Activated T-cell treated with anti-CD3 and anti-CD28 coated beads for 4 hours (primary cell): ENCODE results near the gene UBE2Q1.
A peak's percentile ranks its signal among the peaks of the same experiment; 100 is the strongest.

Experiments used
- DNase-seq: peaks from one replicate; pipeline ENCODE4 v3.0.0-alpha.2; 2020

The UBE2Q1 gene

DNA sequence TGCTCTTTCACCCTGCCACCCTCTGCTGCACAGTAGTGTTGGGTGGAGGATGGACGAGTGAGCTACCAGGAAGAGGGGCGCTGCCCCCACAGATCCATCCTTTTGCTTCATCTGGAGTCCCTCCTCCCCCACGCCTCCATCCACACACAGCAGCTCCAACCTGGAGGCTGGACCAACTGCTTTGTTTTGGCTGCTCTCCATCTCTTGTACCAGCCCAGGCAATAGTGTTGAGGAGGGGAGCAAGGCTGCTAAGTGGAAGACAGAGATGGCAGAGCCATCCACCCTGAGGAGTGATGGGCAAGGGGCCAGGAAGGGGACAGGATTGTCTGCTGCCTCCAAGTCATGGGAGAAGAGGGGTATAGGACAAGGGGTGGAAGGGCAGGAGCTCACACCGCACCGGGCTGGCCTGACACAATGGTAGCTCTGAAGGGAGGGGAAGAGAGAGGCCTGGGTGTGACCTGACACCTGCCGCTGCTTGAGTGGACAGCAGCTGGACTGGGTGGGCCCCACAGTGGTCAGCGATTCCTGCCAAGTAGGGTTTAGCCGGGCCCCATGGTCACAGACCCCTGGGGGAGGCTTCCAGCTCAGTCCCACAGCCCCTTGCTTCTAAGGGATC is 17.6 kb upstream of the UBE2Q1 start:
- DNase-seq, result no peak

DNA sequence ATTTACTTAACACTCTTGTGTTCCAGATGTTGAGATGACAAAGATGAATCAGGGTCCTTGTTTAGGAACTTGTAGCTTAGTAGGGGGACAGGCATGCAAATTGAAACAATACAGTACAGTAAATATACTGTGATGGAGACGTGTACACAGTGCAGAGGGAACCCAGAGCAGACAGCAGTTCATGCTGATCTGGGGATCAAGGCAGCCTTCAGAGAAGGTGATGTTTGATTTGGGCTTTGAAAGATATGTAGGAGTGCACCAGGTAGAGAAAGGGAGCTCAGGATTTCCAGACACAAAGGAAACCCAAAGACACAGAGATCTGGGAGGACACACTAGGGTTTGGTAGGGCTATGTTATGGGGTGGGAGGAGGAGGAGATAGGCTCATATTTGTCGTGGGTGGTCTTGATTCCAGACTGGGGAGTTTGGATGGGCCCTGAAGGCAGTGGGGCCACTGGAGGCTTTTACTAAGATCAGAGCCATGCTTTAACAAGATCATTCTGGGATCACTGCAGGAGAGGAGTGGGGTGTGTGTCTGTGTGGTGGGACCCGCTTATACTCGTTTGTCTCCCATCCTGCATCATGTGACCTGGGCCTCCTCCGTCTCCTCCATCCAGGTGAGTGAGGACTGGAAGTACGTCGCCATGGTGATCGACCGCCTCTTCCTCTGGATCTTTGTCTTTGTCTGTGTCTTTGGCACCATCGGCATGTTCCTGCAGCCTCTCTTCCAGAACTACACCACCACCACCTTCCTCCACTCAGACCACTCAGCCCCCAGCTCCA is 16.9 kb upstream of the UBE2Q1 start:
- no peak for DNase-seq

DNA sequence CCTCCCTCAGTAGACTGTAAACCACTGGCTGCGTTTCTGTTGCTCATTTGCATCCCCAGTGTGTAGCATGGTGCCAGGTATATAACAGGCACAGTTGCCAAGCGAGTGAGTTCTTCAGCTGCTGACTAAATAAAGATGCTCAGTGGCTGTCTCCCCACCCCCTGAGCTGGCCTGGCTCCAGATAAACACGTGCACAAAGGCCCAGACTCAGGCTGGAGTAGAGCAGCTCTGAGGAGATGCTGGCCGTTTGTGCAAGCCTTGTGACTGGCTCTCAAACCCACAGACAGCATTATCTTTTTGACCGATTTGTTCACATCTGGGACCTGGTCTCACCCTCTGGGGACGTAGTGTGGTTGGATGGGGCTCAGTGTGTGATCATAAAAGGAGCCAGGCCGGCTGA is 16.3 kb upstream of the UBE2Q1 start:
- no peak for DNase-seq

DNA sequence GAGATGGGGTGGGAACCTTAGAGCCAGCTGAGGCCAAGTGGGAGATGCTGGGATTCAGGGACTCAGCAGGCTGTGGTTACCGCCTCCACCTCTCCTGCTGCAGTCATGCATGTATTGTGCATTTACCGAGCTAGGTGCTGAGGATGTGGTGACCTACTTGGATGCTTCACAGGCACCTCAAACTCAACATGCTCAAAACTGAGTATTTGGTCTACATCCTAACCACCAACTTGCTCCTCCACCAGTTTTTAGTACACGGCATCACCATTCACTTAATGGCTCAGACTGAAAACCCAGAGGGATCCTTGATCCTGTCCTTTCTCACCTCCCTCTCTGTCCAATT is 14.7 kb upstream of the UBE2Q1 start:
- DNase-seq, result no peak

DNA sequence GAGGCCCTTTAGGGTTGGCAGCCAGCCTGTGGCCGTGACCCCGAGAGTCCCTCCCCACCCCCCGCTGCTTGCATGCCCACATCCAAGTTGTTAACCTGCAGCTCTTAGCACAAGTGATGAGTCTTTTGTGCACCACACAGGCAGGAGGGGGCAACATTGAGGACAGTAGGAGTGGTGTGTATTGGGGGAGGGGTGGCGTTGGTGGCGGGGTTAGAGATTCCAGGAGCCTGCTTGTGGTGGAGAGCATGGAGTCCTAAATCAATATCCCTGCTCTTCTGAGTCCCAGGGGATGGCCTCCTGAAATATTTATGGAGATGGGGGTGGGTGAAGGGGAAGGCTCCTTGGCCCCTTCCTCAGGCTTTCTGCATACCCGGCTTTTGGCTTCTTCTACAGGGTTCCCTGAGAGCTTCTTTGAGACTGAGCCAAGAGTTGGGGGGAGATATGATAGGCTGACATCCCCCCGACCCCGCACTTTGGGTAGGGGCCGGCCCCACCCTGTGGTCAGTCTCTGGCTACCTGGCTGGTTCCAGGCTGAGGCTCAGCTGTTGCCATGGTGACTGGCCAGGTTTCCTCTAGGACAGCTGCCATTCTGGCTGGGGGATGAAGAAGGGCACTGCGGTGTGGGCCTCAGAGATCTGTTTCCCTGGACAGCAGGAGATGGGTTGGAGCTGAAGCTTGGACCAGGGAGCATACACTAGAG is 14.2 kb upstream of the UBE2Q1 start:
- DNase-seq, result no peak

DNA sequence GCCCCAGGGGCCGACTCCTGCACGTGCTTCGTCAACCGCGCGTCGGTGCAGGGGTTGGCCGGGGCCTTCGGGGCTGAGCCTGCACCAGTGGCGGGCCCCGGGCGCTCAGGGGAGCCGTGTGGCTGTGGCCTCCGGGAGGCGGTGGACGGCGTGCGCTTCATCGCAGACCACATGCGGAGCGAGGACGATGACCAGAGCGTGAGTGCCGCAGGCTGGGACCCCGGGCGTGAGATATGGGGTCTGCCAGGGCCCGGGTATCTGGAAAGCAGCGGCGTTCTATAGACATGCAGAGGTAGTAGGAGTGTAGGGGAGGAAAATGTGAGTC is 13.5 kb upstream of the UBE2Q1 start:
- no peak for DNase-seq

DNA sequence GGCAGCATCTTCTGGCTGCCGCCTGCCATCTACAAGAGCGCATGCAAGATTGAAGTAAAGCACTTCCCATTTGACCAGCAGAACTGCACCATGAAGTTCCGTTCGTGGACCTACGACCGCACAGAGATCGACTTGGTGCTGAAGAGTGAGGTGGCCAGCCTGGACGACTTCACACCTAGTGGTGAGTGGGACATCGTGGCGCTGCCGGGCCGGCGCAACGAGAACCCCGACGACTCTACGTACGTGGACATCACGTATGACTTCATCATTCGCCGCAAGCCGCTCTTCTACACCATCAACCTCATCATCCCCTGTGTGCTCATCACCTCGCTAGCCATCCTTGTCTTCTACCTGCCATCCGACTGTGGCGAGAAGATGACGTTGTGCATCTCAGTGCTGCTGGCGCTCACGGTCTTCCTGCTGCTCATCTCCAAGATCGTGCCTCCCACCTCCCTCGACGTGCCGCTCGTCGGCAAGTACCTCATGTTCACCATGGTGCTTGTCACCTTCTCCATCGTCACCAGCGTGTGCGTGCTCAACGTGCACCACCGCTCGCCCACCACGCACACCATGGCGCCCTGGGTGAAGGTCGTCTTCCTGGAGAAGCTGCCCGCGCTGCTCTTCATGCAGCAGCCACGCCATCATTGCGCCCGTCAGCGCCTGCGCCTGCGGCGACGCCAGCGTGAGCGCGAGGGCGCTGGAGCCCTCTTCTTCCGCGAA is 12.9 kb upstream of the UBE2Q1 start:
- no peak for DNase-seq

DNA sequence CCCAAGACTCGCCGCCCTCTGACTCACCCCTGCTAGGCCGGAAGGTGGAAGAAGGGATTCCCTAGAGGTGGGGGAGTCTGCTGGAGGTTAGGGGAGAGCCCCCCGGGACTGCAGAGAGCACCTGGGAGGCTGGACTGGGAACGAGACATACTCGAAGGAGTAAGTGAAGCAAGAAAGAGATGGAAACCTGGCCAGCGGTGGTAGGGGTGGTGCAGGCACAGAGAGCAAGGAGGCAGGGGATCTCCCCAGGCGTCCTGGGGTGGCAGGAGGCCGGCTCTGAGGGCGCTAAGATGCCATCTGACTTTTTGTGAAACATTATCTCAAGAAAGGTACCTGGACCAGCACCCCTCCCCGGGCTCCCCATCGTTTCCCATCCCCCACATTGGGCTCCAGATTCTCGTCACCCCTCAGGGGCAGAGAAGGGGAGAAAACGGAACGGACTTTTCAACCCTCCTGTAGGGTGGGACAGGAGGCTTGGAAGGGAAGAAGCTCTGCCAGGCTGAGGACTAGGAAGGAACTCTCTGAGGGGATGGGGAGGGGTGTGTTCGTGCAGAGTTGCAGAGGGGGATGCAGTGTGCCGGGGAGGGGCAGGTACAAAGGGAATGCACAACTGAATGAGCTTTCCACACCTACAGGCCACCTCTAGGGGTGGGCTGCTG is 9.8 kb upstream of the UBE2Q1 start:
- no peak for DNase-seq

DNA sequence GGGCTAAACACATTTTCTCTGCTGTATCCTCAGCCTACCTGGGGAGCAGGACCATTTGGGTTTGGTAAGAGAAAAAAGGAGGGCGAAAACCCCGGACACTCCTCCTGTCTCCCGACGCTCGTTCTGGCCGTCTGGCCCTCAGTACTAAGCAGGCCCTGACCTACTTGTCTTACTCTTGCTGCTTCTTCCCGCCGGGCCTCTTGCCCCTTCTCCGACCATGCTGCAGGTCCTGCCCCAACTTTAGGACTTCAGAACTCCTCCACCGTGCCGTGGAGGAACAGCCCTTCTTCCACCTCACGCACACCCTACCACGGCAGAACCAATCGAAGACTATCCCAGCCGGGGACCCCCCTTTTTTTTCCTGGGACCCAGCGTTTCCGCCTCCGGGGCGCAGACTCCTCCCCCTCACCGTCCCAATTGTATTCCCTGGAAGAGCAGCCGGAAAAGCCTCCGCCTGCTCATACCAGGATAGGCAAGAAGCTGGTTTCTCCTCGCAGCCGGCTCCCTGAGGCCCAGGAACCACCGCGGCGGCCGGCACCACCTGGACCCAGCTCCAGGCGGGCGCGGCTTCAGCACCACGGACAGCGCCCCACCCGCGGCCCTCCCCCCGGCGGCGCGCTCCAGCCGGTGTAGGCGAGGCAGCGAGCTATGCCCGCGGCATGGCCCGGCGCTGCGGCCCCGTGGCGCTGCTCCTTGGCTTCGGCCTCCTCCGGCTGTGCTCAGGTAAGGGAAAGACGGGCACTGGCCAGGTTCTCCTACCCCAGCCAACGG is 9.1 kb upstream of the UBE2Q1 start, which contains the start of gene CHRNB2:
TSS of gene CHRNB2 (plus strand) at position 393 of the 771 bp plus-strand sequence. CDS start at position 660, 267 bp downstream.
- DNase-seq, result peak; percentile 45

DNA sequence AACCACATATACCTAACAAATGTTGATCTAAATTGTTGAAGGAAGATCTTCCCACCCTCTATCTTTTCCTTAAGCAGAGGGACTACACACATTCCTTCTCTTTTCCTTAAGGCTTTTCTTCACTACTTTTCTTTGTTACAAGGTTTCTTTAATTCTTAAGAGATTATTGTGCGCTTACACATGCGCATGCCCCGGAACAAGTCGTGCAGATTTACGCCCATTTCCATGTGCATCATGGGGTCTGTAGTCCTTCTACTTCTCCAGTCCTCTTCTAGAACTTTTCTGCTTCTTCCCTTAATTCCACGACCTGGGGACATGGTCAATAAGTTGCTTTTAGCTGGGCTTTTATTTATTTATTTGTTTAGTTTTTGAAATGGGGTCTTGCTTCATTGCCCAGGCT is 7.4 kb upstream of the UBE2Q1 start:
- DNase-seq, result no peak

DNA sequence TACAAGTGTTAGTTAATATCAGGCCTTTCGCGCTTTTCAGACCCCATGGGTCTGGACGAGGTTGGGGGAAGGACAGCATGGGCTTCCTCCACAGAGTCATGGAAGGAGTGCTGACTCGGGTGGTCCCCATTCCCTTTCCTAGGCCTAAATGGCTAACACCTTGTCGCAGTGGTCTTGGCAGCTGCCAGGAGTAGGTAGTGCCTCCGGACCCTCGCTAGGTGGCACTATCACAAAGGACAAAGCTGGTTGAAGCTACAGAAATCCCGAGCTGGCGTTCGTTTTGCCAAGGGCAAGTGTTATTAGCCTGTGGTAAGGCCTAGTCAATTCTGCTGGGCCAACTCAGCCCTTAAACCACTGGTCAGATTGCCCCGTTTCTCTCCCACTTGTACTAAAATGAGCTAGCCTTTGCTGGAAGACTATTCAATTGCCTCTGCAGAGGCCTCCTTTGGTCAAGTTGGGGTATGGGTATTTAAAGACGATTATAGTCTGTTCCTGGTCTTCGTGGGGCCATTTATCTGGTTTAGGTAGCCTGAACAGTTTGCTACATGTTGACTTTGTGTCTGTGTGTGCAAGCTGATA is 1.1 kb upstream of the UBE2Q1 start:
- peak; percentile 82 for DNase-seq

DNA sequence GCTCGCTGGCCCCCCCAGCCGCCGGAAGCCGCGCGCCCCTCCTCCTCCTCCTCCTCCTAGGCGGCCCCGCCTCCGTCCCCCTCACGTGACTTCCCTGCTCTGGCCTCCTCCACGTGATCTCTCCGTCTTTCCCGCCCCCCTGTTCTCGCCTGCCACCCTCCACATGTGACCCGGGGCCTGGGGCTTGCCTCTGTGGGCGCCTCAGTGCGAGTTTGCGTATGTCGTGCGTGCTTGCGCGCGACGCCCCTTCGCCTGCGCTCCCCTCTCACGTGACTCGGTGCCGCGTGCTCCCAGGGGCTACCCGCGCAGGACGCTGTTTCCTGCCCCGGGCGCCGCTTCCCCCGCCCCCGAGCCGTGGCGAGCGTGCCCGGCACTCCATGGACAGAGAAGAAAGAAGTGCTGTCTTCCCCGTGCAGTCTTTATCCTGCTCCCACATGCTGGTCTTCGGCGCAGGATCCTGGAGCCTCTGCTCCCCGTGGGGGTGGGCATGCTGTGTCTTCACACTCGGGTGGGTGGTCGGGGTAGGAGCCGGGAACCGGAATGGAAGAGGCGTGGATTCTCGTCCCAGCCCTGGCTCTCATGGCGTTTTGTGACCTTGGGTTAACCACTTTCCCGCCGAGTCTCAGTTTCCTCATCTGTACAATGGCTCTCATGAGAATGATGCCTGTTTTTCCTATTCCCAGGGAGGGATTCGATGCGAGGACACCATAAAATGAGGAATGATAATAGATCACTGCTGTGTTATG is 431 bp upstream of the UBE2Q1 start:
- DNase-seq, result peak; percentile 99

DNA sequence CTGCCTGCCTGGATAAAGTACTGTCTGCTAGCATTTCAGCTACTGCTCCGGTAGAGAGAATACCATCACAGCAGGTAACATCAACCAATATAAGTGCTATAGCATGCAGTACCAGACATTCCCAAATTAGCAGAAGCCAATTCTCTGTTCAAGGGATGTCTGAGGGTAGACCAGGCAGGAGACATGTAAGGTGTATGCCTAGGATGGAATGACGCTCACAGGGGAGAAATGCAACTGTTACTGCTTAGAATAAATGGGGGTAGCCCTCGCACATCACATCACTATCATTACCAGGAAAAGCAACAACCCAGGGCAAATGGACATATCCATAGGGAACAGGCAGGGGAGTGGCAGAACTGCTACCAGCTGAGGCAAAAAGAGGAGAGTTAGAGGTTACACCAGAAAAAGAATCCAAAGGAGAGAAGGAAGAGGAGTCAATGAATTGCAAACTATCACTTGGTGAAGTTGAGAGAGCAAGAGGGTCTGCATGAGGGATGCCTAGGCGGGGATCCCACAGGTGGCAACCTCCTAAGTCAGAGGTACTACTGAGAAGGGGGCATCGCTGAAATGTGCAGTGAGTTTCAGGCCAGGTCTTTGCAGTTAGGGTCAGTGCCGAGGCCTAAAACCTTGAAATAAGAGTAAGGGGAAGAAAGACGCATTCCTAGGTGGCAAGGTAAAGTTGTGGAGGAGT is 1.1 kb downstream of the UBE2Q1 start:
- no peak for DNase-seq

DNA sequence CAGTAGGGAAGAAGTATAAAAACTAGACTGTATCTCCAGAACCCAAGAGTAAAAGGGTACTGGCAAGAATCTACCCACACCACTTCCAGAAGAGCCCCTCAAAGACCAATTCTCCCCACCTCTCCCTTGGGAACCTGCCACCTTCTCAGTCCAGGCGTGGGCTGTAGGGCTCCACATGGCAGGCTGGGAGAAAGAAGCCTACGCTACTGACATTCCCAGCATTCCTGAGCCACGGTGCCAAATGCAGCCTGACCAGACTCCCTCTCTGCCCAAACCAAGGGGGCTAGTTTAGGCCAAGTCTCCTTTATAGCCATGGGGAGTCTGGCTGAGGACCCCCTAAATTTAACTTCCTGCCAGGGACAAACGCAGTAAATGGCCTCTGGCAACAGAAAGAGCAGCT is 2.0 kb downstream of the UBE2Q1 start:
- DNase-seq, result no peak

DNA sequence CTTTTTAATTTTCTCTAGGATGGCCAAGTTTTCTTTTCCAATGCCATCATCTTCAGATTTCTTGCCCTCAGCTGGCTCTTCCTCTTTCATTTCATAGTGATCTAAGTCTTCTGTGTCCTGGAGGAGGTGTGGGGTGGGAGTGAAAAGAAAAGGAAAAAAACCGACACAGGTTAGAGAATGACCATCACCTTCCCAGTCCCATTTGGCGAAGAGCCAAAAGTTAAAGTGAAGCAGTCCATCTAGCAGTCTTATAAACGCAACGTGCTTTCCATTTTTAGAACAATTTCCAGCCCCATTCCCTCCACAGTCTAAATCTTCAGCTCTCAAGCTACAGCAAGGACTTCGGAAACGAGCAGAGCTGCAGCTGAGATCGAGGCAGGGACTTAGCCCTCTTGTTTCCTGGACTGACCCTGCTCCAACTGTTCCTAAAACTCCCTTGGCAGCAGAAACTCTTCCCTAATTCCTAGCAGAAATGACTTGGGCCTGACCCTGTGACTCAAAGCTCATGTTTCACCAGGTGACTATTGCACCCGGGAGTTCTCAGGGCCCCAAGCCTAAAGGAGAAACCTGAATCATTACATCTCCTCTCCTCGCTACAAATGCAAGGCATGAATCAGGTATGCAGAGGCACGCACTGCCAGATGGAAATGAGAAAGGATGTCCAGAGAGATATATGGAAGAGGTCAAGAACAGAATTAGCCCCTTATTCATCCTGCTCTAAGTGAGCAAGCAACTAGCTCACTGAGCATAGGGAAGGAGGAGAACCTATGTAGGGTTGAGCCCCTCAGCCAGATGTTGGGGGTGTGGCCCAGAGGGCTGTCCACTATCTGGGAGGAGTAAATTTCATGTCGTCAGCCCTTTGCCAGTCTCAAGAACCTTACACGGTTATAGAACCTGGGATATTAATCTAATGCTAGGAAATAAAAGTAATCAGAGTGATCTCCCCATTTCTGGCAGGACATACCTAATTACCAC is 5.1 kb downstream of the UBE2Q1 start:
- DNase-seq, result no peak

DNA sequence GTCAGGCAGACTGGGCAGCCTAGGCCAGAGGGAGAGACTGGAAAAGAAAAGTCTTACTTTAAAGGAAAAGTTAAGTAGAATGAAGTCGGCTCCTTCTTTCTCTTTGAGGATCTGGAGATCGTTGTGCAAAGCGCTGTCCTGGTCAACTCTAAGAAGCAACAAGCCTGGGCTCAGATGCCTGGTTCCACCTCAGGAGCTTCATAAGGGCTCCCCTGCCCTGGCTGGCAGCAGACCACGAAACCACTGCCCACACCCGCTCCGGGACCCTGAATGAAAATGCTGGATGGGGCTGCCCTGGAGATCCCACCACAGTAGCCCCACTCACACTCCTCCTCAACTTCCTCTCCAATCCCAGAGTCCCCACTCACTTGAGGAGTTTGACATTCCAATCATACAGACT is 6.4 kb downstream of the UBE2Q1 start:
- no peak for DNase-seq

DNA sequence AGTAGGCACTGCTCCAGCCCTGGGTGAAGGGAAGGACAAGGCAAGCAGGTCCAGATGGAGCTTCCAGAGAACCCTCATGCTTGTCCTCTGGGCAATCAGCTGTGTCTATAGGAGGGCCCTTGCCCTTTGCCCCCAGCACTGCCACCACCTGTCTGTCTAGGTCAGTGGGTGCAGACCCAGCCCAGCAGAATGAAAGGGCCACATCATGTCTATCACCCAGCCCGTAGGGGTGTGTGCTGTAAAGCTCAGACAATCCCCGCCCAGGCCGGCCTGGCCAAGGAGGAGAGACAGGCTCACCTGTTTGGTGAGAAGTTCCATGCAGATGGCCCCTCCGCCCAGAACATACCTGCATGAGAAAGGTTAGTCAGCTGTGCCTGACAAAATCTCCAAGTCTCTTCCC is 7.0 kb downstream of the UBE2Q1 start:
- DNase-seq, result no peak

DNA sequence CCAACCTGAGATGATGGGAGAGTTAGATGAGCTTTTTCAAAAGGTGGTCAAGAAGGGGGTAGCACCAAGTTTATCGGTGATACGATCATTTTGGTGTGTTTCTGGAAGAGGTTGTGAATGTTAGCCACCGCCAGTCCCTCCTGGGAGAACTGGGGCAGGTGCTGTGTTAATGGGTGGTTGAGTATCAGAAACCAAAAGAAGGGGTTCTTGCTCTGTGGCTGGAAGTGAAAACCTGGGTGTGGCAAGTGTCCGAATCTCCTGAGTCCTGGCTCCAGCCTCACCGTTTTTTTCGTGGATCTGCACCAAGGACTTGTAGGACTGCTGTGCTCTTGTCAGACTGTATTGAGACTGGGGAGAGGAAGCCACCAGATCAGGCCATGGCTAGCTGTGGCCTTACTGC is 7.8 kb downstream of the UBE2Q1 start:
- no peak for DNase-seq

DNA sequence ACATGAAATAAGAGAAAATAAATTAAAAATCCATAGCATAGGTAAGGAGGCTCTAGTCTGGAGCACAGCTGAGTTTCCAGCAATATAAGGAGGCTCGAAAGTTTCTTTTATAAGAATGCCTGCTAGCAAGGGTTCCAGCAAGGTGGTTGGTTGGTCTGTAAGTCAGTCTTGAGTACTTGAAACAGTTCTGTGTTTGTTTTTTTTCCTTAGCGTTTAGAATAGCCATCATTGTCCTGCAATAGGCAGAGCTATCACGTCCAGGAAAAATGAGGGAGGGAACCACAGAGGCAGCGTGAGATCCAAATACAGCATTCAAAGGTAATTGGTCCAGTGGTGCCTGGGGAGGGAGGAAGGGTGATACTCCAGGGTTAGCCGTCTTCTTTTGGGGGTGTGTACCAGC is 8.4 kb downstream of the UBE2Q1 start:
- no peak for DNase-seq
